HepG2 (cell line): ENCODE results near the gene FBXO4. TPM values are rescaled to one million over a fixed set of nuclear protein-coding genes. Genes with fewer than 3 reads are reported as not detected.

Experiments
- ATAC-seq: fragments of 200-7000 bp; cut with Tn5 transposase; 3 replicates; pipeline ENCODE4 v1.9.1; 2020; ENCODE audit warnings: mild to moderate bottlenecking, moderate library complexity
- BruUV-seq: library from RNA; stranded (reverse); fragments of 400-500 nt; replicated peaks from 2 replicates; lab custom pipeline; 2021; lab: Mats Ljungman, UMichigan
- CTCF ChIA-PET: fragments of 300-600 bp; formaldehyde crosslinking; extraction: SDS; loops from one replicate; lab custom pipeline; 2021; ENCODE audit warnings: low total read pairs, inconsistent platforms, low intra/inter-chr PET ratio; lab: Yijun Ruan, JAX
- POLR2A ChIA-PET: fragments of 350-600 bp; sonication (Branson Sonifier 250); formaldehyde crosslinking; loops from one replicate; lab custom pipeline; 2020; ENCODE audit warnings: antibody characterized with exemption, inconsistent platforms; lab: Yijun Ruan, JAX
- DNase-seq: peaks from one replicate; pipeline ENCODE4 v3.0.0-alpha.2; 2015; ENCODE audit warnings: low spot score
- FAIRE-seq: peaks from 3 replicates; lab custom pipeline; 2011; peaks lifted over from hg19 to GRCh38; lab: Jason Lieb, UNC
- H2AFZ ChIP-seq: one replicate; pipeline ENCODE4 v1.6.1; 2011; ENCODE audit warnings: low read length, inconsistent platforms
- H3K27ac ChIP-seq: fragments of 300-600 bp; 3 replicates; pipeline ENCODE4 v1.8.0; 2011; ENCODE audit warnings: mixed run types, mild to moderate bottlenecking, mixed read lengths, low read length, inconsistent platforms; ENCODE audit not compliant: insufficient read depth; ENCODE audit errors: extremely low read length
- H3K27me3 ChIP-seq, 2 experiments: fragments of 200-600 bp in 1 of 2; 2 replicates in 1 of 2; 3 replicates in 1 of 2; pipeline versions ENCODE4 v1.6.0 to v1.8.0; 2011; ENCODE audit warnings: low read length in 2 of 2, mild to moderate bottlenecking in 2 of 2, moderate library complexity in 2 of 2, inconsistent platforms in 1 of 2; ENCODE audit not compliant: insufficient read depth in 2 of 2, control insufficient read depth in 1 of 2
- H3K36me3 ChIP-seq, 2 experiments: fragments of 200-600 bp in 1 of 2; replicated peaks in 1 of 2; 2 replicates in 1 of 2; 3 replicates in 1 of 2; pipeline versions ENCODE4 v1.5.1 to v1.8.0; 2011; ENCODE audit warnings: low read length in 2 of 2, inconsistent platforms in 1 of 2; ENCODE audit not compliant: insufficient read depth in 2 of 2, control insufficient read depth in 1 of 2
- H3K4me1 ChIP-seq: 2 replicates; pipeline ENCODE4 v1.5.1; 2012; ENCODE audit warnings: low read length, inconsistent platforms; ENCODE audit not compliant: insufficient read depth
- H3K4me2 ChIP-seq: 2 replicates; pipeline ENCODE4 v1.6.0; 2011; ENCODE audit warnings: low read depth, low read length, inconsistent platforms
- H3K4me3 ChIP-seq, 3 experiments: fragments of 200-600 bp in 1 of 3; sonication (generic), shearing (Covaris generic) in 1 of 3; replicated peaks in 1 of 3; 2 replicates each; pipeline ENCODE4 v1.5.1; 2011 to 2016; ENCODE audit warnings: low read length in 3 of 3, inconsistent platforms in 2 of 3, low read depth in 2 of 3, mild to moderate bottlenecking in 2 of 3, control low read depth in 1 of 3, mixed read lengths in 1 of 3; ENCODE audit not compliant: insufficient read depth in 1 of 3
- H3K79me2 ChIP-seq: one replicate; pipeline ENCODE4 v1.6.1; 2011; ENCODE audit warnings: low read length, inconsistent platforms; ENCODE audit not compliant: insufficient read depth
- H3K9ac ChIP-seq: 2 replicates; pipeline ENCODE4 v1.6.0; 2011; ENCODE audit warnings: mild to moderate bottlenecking, low read depth, low read length, inconsistent platforms; ENCODE audit not compliant: insufficient read depth
- H3K9me3 ChIP-seq: 2 replicates; pipeline ENCODE4 v1.5.1; 2012; ENCODE audit warnings: mild to moderate bottlenecking, low read length
- H4K20me1 ChIP-seq: 2 replicates; pipeline ENCODE4 v1.6.0; 2011; ENCODE audit warnings: inconsistent platforms, mild to moderate bottlenecking, low read length, moderate library complexity; ENCODE audit not compliant: insufficient read depth
- FOXK2 ChIP-seq: fragments of 450-650 bp; IDR thresholded peaks from 2 replicates; pipeline ENCODE4 v1.6.1; 2016
- GATA4 ChIP-seq: sonication (generic); IDR thresholded peaks from 2 replicates; pipeline ENCODE4 v1.6.1; 2016; ENCODE audit warnings: antibody characterized with exemption, low read depth, borderline replicate concordance
- HIVEP1 ChIP-seq: sonication (generic); formaldehyde crosslinking; IDR thresholded peaks from 2 replicates; pipeline ENCODE4 v1.4.0; 2020; ENCODE audit warnings: mild to moderate bottlenecking, missing genetic modification reagents
- HMG20A ChIP-seq: IDR thresholded peaks from 2 replicates; pipeline ENCODE4 v1.6.1; 2016; ENCODE audit warnings: borderline replicate concordance
- HOXA3 ChIP-seq: sonication (generic); formaldehyde crosslinking; IDR thresholded peaks from 2 replicates; pipeline ENCODE4 v1.5.0; 2020; ENCODE audit warnings: missing genetic modification reagents
- HOXD1 ChIP-seq: sonication (generic); formaldehyde crosslinking; IDR thresholded peaks from 2 replicates; pipeline ENCODE4 v1.5.0; 2020; ENCODE audit warnings: missing genetic modification reagents
- IRF2 ChIP-seq: IDR thresholded peaks from 2 replicates; pipeline ENCODE4 v1.6.1; 2018; ENCODE audit warnings: missing genetic modification reagents, missing compliant biosample characterization
- MTF2 ChIP-seq: sonication (generic); formaldehyde crosslinking; IDR thresholded peaks from 2 replicates; pipeline ENCODE4 v1.5.0; 2020; ENCODE audit warnings: missing genetic modification reagents, borderline replicate concordance
- NBN ChIP-seq: fragments of 450-650 bp; conservative IDR thresholded peaks from 2 replicates; pipeline ENCODE4 v1.6.1; 2017
- NFIB ChIP-seq: sonication (generic); formaldehyde crosslinking; IDR thresholded peaks from 2 replicates; pipeline ENCODE4 v1.9.0; 2021; ENCODE audit warnings: missing genetic modification reagents, mild to moderate bottlenecking, borderline replicate concordance
- POGZ ChIP-seq: sonication (generic); formaldehyde crosslinking; IDR thresholded peaks from 2 replicates; pipeline ENCODE4 v1.4.0; 2020; ENCODE audit warnings: mild to moderate bottlenecking, missing genetic modification reagents
- YEATS4 ChIP-seq: sonication (generic); formaldehyde crosslinking; IDR thresholded peaks from 2 replicates; pipeline ENCODE4 v1.4.0; 2020; ENCODE audit warnings: missing genetic modification reagents, borderline replicate concordance
- ZBTB25 ChIP-seq: IDR thresholded peaks from 2 replicates; pipeline ENCODE4 v1.6.1; 2018; ENCODE audit warnings: missing genetic modification reagents
- ZNF703 ChIP-seq: sonication (generic); formaldehyde crosslinking; IDR thresholded peaks from 2 replicates; pipeline ENCODE4 v1.5.1; 2020; ENCODE audit warnings: missing genetic modification reagents, mild to moderate bottlenecking, moderate library complexity, borderline replicate concordance
- WGBS: methylation state at CpG from one replicate; pipeline ENCODE4 v1.1.6; 2017; ENCODE audit warnings: low lambda C conversion rate; 5-methylcytosine and 5-hydroxymethylcytosine counted together
- in situ Hi-C: cut with HindIII; loops from 2 replicates; pipeline ENCODE4 v1.10.0; 2017; ENCODE audit warnings: low pct_unique_long_range_greater_than_20kb; ENCODE audit not compliant: extremely low pct_ligation_motif_present
- intact Hi-C: fragments of 100-400 bp; cut with micrococcal nuclease; formaldehyde crosslinking; loops from one replicate; pipeline ENCODE4 v1.10.0; 2022; ENCODE audit not compliant: unreplicated experiment
- polyA plus RNA-seq, 8 experiments: library from polyadenylated mRNA; depleted of rRNA in 3 of 8; stranded (reverse) in 7 of 8; unstranded in 1 of 8; fragments of >200 nt; fragmentation: Illumina TruSeq in 4 of 8; extraction: Trizol in 4 of 8; gene quantifications; 2 replicates each; pipeline versions ENCODE4 v1.2.1 to v1.2.3, GENCODE V29; 2011 to 2016; ENCODE audit warnings: low read depth in 4 of 8, missing spikeins in 1 of 8, mixed read lengths in 1 of 8; ENCODE audit not compliant: insufficient read depth in 1 of 8
- total RNA-seq, 5 experiments: library from RNA; depleted of rRNA; stranded (reverse); fragments of >200 nt; fragmentation: Illumina TruSeq; extraction: Trizol; gene quantifications; 2 replicates each; pipeline ENCODE4 v1.2.3, GENCODE V29; 2016; ENCODE audit warnings: low read depth in 1 of 5

FBXO4 gene
- total and polyA plus RNA-seq, 2 of the 13 experiments (the other 11 are each of a cell fraction or from before 2014, with no cell fraction given), result 5.2 to 16.4 TPM

GRCh38 chr5:41955432-41956024 lies 30.4 kb downstream of the FBXO4 start (continued):
- TF ChIP-seq MTF2 (no peak), HMG20A (0 out of 2 replicates have a peak, but pooled peaks have one; percentile 19), YEATS4 (CRISPR knock-in tag) (no peak), FOXK2 (no peak), POGZ (CRISPR knock-in tag) (no peak), NBN (no peak), NFIB (CRISPR knock-in tag) (no peak), HOXA3 (CRISPR knock-in tag) (peak; percentile 16; the same call in 1 of the 2 replicates), GATA4 (no peak), IRF2 (CRISPR knock-in tag) (no peak), ZNF703 (CRISPR knock-in tag) (no peak)

GRCh38 chr5:41956943-41957342 lies 31.9 kb downstream of the FBXO4 start:
- POLR2A ChIA-PET, result no interaction called here
- H3K36me3 ChIP-seq, result no peaks in the 10 kb centered on the region
- ATAC-seq (no peak), FAIRE-seq (no peak), DNase-seq (no peak)
- 100% methylated on average over 1 of the region's 1 CpG for WGBS
- H3K27me3 ChIP-seq, result no peaks in the 10 kb centered on the region
- no TSS peak for BruUV-seq
- peaks cover 22% of the 10 kb centered on the region; the same call in 1 of the 2 replicates for H3K4me1 ChIP-seq
- H3K4me2 ChIP-seq, result no peak overlapping the region
- no peak overlapping the region for H2AFZ ChIP-seq
- no peak overlapping the region for H3K9ac ChIP-seq
- TF ChIP-seq HIVEP1 (CRISPR knock-in tag) (no peak), HOXD1 (CRISPR knock-in tag) (no peak), ZBTB25 (CRISPR knock-in tag) (no peak)
- CTCF ChIA-PET, result no interaction called here
- no peaks in the 10 kb centered on the region for H4K20me1 ChIP-seq
- in situ Hi-C loops, result no loop called here
- peaks cover 13% of the 10 kb centered on the region for H3K9me3 ChIP-seq
- intact Hi-C loops, result no loop called here
- H3K27ac ChIP-seq, result no peak overlapping the region
- H3K4me3 ChIP-seq, result no peak overlapping the region
- H3K79me2 ChIP-seq, result no peaks in the 10 kb centered on the region
